ENCODE results near the gene DNAJC15. TPM values are rescaled to one million over a fixed set of nuclear protein-coding genes. Genes with fewer than 3 reads are reported as not detected.
A peak's percentile ranks its signal among the peaks of the same experiment; 100 is the strongest.

The DNAJC15 gene
- total RNA-seq, 1 experiment from 2014 or later = 33.2 TPM

- no peak for DNase-seq (ENCODE audit: extremely low read depth, low read depth)
Measured at GRCh38 chr13:43079392-43079931, 56.1 kb downstream of the DNAJC15 start.

DNA sequence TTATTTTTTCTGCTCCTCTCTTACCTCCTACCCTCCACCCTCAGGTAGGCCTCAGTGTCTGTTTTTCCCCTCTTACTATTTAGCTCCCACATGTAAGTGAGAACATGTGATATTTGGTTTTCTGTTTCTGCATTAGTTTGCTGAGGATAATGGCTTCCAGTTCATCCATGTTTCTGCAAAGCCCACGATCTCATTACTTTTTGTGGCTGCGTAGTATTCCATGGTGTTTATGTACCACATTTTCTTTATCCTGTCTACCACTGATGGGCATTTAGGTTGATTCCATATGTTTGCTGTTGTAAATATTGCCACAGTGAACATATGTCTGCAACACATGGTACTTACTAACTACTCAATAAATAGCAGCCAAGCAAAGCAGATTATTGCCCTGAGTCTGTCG lies 56.8 kb downstream of the DNAJC15 start:
- DNase-seq (ENCODE audit: extremely low read depth, low read depth) = no peak

DNA sequence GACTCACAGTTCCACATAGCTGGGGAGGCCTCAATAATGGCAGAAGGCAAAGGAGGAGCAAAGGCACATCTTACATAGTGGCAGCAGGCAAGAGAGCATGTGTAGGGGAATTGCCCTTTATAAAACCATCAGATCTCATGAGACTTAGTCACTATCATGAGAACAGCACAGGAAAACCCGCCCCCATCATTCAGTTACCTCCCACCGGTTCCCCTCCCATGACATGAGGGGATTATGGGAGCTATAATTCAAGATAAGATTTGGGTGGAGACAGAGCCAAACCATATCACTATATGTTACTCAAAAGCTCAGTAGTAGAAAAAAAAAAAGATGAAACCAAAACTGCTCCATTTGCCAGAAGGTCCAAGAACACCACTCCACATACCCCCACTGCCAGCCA lies 58.5 kb downstream of the DNAJC15 start:
- DNase-seq (ENCODE audit: extremely low read depth, low read depth) = no peak

- no peak for DNase-seq (ENCODE audit: extremely low read depth, low read depth)
Measured at GRCh38 chr13:43083750-43084149, 60.4 kb downstream of the DNAJC15 start.

DNA sequence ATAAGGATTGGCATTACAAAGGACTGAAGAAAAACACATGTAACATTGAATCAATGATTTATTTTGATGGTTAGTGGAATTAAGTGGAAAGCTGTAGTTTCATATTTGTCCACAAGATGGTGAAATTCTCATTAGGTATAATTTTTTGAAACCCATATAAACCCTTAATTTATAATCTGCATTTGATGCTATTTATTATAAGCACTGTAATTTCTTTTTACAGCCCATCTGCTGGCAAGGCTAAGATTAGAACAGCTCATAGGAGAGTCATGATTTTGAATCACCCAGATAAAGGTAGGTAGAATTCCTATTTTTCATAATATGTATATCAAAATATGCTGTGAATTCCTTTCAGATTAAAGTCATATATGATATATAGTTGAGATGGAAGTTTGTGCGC lies 62.2 kb downstream of the DNAJC15 start:
- peak; percentile 27 for DNase-seq (ENCODE audit: extremely low read depth, low read depth)

DNA sequence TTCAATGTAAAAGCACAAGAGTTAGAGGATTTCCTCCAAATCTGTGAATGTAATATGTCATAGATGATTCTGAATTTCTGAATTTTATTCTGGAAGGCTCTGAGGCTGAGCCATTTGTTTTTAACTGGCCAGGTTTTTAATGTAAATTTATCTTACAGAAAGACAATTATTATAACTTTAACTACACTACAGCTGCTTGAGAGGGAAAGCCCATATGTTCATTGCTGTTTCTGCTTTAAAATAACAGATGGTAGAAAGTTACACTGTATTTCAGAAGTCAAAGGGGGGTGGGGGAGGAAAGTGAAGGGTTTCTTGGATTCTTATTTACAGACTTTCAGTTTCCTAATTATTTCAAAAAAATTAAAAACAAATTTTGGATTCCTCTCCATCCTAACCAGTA lies 62.8 kb downstream of the DNAJC15 start:
- no peak for DNase-seq (ENCODE audit: extremely low read depth, low read depth)

DNA sequence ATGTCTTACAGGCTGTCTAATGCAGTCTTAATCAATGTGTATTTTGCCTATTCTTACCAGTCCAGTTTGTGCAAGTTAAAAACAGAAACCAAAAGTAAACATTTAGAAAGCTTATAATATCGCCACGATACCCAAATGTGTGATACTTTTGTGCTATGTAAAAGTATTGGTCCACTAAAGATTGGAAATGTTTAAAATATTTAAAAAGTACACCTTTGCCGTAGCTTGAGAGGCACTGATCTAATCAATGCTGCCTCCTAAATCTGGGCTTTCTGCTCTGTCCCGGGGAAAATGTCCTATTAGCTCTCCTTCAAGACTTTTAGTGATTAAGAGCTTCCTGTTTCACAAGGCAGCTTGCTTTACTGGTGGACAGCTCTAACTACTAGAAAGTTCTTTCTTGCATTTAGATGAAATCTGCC lies 64.7 kb downstream of the DNAJC15 start:
- DNase-seq (ENCODE audit: extremely low read depth, low read depth) = no peak

DNA sequence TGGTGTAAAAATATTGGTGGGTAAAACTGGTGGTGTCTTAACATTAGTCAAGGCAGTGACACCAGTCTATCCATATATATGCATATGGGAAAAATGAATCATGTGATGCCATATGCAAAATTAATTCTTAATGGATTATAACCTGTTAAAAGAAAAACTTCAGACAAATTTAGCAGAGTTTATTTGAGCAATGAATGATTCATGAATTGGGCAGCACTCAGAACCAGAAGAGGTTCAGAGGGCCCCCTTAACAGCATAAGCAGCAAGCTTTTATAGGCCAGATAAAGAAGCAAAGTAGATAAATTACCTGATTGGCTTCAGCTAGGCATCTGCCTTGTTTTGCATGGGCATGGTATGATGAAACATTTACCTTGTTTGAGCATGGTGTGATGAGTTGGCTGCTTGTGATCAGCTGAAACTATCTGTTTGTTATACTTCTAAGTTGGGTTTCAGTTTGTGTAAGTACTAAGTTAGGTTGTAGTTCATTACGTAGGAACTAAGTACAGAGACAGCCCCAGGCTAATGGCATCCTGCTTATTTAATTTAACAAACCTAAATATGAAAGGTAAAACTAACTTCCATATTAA lies 66.6 kb downstream of the DNAJC15 start:
- DNase-seq (ENCODE audit: extremely low read depth, low read depth) = no peak

GRCh38 chr13:43094901-43095300 lies 71.5 kb downstream of the DNAJC15 start:
- DNase-seq (ENCODE audit: extremely low read depth, low read depth) = no peak

DNA sequence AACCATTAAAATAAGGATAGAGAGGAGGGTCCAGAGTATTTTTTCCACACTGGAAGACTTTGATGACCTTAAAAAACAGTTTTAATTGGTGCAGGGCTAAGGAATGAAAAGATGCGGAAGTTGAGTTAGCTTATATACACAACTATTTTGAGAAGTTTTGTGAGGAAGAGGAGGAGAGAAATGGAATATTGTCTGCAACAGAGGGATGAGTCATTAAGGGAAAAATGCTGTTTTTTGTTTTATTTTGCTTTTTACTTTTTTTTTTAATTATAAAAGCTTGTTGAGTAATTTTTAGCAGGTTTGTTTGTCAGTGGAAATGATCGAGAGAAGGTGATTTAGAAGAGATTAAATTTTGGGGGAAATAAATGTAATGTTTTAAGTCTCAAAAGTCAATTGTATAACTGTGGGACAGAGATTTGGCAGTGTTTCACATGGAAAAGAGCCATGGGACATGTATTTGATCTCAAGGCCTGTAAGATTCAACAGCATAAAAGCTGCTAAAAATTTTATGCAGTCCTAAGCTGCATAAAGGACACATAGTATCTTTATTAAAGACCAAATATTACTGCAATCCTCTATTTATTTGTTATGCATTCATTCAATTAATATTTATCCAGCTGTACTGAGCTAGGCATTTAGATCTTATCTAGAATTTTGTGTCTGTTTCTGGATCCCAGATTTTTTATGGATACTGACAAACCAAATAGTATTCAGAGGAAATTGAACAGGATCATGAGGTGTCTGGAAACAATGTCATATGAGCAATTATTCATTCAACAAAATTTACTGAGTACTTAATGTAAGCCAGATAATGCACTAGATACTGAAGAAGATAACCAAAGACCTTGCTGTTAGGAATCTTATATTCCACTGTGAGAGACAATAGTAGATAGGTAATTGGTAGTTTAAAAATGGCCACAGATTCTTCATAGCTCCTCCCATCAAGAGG lies 72.7 kb downstream of the DNAJC15 start:
- DNase-seq (ENCODE audit: extremely low read depth, low read depth) = no peak

DNA sequence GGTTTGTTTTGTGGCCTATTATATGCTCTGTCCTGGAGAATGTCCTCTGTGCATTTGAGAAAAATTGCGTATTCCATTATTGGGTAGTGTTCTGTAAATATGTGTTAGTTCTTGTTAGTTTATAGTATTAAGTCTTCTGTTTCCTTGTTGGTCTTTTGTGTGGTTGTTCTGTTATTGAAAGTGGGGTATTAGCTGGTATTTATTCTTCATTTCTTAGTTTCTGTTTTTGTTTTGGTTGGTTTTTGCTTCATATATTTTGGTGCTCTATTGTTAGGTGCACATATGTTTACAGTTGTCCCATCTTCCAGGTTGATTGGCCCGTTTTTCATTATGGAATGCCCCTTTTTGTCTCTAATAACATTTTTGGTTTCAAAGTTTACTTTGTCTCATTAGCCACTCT lies 77.3 kb downstream of the DNAJC15 start:
- no peak for DNase-seq (ENCODE audit: extremely low read depth, low read depth)

GRCh38 chr13:43102304-43102703 lies 78.9 kb downstream of the DNAJC15 start:
- DNase-seq (ENCODE audit: extremely low read depth, low read depth) = no peak

- no peak for DNase-seq (ENCODE audit: extremely low read depth, low read depth)
Measured at GRCh38 chr13:43107780-43108179, 84.4 kb downstream of the DNAJC15 start.

DNA sequence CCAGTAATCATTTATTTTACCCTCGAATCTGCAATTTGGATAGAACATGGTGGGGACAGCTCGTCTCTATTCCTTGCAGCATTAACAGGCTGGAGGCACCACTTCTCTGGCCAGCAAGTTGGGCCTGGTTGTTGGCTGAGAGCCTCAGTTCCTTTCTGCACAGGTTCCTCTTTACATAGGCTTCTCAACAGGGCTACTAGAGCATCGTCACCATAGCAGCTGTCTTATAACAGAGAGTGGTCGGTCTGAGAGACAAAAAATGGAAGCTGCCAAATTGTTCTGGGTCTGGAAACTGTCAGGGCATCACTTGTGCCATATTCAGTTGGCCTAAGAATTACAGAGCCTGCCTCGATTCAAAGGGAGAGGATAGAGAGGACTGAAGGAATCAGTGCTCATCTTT lies 86.7 kb downstream of the DNAJC15 start:
- no peak for DNase-seq (ENCODE audit: extremely low read depth, low read depth)

DNA sequence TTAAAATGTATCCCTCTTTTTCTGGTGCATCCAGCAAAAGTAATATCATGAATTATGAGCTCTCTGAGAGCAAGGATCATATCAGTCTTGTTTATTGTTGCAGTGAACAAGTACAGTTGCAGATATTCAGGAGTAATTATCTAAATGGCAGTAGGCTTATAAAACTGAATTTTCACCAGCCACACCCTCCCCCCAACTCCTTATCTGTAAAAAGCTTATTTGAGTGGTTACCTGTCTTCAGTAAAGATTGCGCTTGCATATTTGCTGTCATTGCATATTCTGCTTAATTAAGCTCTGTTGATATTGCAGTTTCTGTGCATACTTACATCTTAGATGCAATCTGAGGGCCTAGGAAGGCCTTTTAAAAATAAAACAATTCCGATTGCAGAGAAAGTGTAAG lies 87.3 kb downstream of the DNAJC15 start:
- DNase-seq (ENCODE audit: extremely low read depth, low read depth) = no peak

DNA sequence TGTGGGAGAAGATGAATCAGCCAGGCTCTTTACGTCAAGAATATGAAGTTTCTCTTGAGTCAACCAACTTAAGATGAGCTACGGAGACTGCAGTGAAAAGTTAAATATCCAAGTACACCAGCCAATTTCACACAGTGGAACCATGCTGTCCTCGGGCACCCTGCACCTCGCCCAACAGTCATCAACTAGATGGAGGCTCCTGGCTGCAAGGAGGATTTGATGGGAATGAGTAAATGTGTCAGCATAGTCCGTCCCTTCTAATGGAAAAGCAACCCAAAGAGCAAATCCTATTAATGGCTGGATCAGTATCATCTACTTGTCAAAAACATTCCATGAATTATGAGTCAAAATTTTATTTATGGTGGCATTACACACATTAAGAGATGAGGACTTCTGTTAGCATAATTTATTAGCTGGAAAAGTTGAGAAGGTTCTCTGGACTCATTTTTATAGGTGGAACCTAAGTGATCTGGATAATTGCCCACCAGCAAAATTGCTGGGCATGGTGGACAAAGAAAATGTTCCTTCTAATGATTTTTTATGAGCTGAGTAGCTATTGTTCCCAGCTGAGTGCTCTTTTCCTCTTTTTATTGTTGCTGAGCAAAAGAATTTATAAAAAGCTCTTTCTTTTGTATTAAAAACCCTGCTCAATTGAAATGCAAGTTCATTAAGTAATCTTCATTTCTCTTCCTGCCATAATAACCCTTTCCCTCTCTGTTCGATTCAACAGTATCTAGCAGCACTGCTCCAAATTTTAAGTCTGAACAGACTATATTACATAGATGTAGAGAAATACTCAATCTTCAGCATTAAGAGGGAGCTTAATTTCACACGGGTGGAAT lies 88.4 kb downstream of the DNAJC15 start:
- no peak for DNase-seq (ENCODE audit: extremely low read depth, low read depth)

- no peak for DNase-seq (ENCODE audit: extremely low read depth, low read depth)
Measured at GRCh38 chr13:43113603-43114002, 90.2 kb downstream of the DNAJC15 start.

- DNase-seq (ENCODE audit: extremely low read depth, low read depth) = no peak
Measured at GRCh38 chr13:43114504-43114903, 91.1 kb downstream of the DNAJC15 start.

- no peak for DNase-seq (ENCODE audit: extremely low read depth, low read depth)
Measured at GRCh38 chr13:43115141-43115540, 91.8 kb downstream of the DNAJC15 start.

DNA sequence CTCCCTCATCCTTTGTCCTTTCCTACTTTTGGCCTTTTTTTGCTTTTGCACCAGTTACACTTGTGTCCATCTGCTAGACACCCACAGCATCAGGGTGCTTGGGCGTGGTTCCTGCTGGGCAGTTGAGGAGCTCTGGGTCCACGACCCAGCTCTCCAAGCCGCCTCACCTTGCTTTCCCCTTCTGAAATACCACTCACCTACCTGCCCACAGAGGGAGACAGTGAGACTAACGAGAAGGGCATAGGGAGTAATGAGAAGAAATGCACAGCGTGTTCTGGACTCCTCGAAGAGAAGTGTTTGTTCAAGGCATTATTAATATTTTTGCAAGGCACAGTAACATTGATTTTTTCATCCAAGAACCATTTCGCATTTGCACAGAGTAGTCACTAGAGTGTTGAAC lies 92.9 kb downstream of the DNAJC15 start:
- DNase-seq (ENCODE audit: extremely low read depth, low read depth) = no peak

DNA sequence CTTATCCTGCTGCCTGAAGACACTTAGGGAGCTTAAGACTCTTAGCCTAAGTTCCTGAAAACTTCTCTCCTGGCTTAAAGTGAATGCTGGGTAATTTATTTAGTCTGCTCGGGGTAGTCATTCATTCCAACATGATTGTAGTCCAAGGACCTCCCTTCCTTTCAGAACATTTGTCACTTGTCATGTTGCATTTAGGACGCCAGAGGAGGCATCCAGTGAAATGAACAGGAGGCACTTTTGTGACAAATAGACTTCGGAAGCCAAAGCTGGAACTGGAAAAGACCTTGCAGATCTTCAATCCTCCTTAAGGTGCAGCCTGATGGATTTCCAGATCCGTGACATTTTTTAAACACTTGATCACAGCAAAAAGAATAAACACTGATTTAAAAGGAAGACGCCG lies 95.1 kb downstream of the DNAJC15 start:
- DNase-seq (ENCODE audit: extremely low read depth, low read depth) = no peak

Measured in NCI-H460 (cell line).